HEK293T (cell line): ENCODE results near the gene CIDEA.

Experiments
- ARNT ChIP-seq: fragments of 450-650 bp; IDR thresholded peaks from 2 replicates; pipeline ENCODE4 v1.6.1; 2017; ENCODE audit warnings: mild to moderate bottlenecking
- BHLHE40 ChIP-seq: fragments of 450-650 bp; IDR thresholded peaks from 2 replicates; pipeline ENCODE4 v1.6.1; 2016; ENCODE audit warnings: mild to moderate bottlenecking, moderate library complexity, borderline replicate concordance
- CTBP1 ChIP-seq: fragments of 450-650 bp; IDR thresholded peaks from 2 replicates; pipeline ENCODE4 v1.6.1; 2016; ENCODE audit warnings: borderline replicate concordance
- FOXM1 ChIP-seq: fragments of 450-650 bp; IDR thresholded peaks from 2 replicates; pipeline ENCODE4 v1.6.1; 2017; ENCODE audit warnings: mild to moderate bottlenecking, borderline replicate concordance
- HDGF ChIP-seq: fragments of 450-650 bp; IDR thresholded peaks from 2 replicates; pipeline ENCODE4 v1.6.1; 2017; ENCODE audit warnings: antibody characterized with exemption, borderline replicate concordance
- L3MBTL2 ChIP-seq: fragments of 450-650 bp; conservative IDR thresholded peaks from 2 replicates; pipeline ENCODE4 v1.6.1; 2016; ENCODE audit warnings: mild to moderate bottlenecking
- NFRKB ChIP-seq: fragments of 450-650 bp; IDR thresholded peaks from 2 replicates; pipeline ENCODE4 v1.6.1; 2016; ENCODE audit warnings: mild to moderate bottlenecking, moderate library complexity
- PKNOX1 ChIP-seq: fragments of 450-650 bp; IDR thresholded peaks from 2 replicates; pipeline ENCODE4 v1.6.1; 2016
- SP1 ChIP-seq: fragments of 450-650 bp; IDR thresholded peaks from 2 replicates; pipeline ENCODE4 v1.6.1; 2017
- SUZ12 ChIP-seq: fragments of 450-650 bp; IDR thresholded peaks from 2 replicates; pipeline ENCODE4 v1.6.1; 2016; ENCODE audit warnings: mild to moderate bottlenecking
- TARDBP ChIP-seq: fragments of 450-650 bp; IDR thresholded peaks from 2 replicates; pipeline ENCODE4 v1.6.1; 2016
- ZNF384 ChIP-seq: fragments of 450-650 bp; IDR thresholded peaks from 2 replicates; pipeline ENCODE4 v1.6.1; 2016

GRCh38 chr18:12291690-12292089, 37.5 kb downstream of the CIDEA start:
- no peak for TF ChIP-seq PKNOX1
- TF ChIP-seq FOXM1 = no peak
- no peak for TF ChIP-seq BHLHE40
- TF ChIP-seq TARDBP = no peak
- no peak for TF ChIP-seq L3MBTL2
- TF ChIP-seq ZNF384 = no peak
- no peak for TF ChIP-seq SUZ12
- no peak for TF ChIP-seq CTBP1
- no peak for TF ChIP-seq ARNT
- no peak for TF ChIP-seq SP1
- no peak for TF ChIP-seq NFRKB
- no peak for TF ChIP-seq HDGF
